Heart left ventricle (tissue), 13 donors: ENCODE data around the gene SST.

Experiments
- CTCF ChIP-seq, 12 donors: fragments of 200-600 bp; sonication (generic) in 4 of 12; IDR thresholded peaks; one replicate each; pipeline versions ENCODE4 v1.5.0 to v1.8.0; 2018 to 2022; ENCODE audit warnings: antibody characterized with exemption in 12 of 12, mild to moderate bottlenecking in 5 of 12
- POLR2A ChIP-seq, 2 donors: fragments of 450-650 bp; IDR thresholded peaks; one replicate each; pipeline ENCODE4 v1.6.1; 2017; ENCODE audit warnings: antibody characterized with exemption in 2 of 2, mild to moderate bottlenecking in 2 of 2, moderate library complexity in 2 of 2
- donor health status: ischemic (EF 13 %, LVEDD 7.1; RV severe dilation, severe dysfunction).
- donor health status: DM: no; HTN: yes; CAD: no.
- donor health status: DM: no; HTN: no; CAD: no.
- donor health status: ischemic (EF 25% LVEDD 6.9; RV normal size, moderate dysfunction).
- donor health status: ischemic (EF 25% LVEDD 5.7; RV mildly dilated, moderate dysfunction).
- donor health status: ischemic (EF 35%, LVEDD 5.7; RV mildly dilated, moderate dysfunction).
- donor health status: nonischemic (EF 11% LVEDD 7.7; RV severe dilation, severe dysfunction).
- donor health status: DM: yes; HTN: yes; CAD: no.
- donor health status: PGD.
- donor health status: ischemic (EF 29% LVEDD 5.4; RV normal size, mild dysfunction).
- donor health status: nonischemic (EF 23%, LVEDD 6.1; RV moderate dilation, normal function).

GRCh38 chr3:187719628-187720336 lies 49.6 kb upstream of the SST start:
- no peak for TF ChIP-seq POLR2A (IDR thresholded peaks at IDR 0.05)
- TF ChIP-seq CTCF (IDR thresholded peaks at IDR 0.05) = no peak
